GM12878 (cell line): ENCODE results near the gene BCL2. TPM values are rescaled to one million over a fixed set of nuclear protein-coding genes. Genes with fewer than 3 reads are reported as not detected.
A peak's percentile ranks its signal among the peaks of the same experiment; 100 is the strongest.

Experiments used
- CHD1 ChIP-seq: IDR thresholded peaks from 2 replicates; pipeline ENCODE4 v1.6.1; 2012; ENCODE audit warnings: low read depth, low read length, improper control_type of control experiment
- E2F4 ChIP-seq: IDR thresholded peaks from 2 replicates; pipeline ENCODE4 v1.6.1; 2012; ENCODE audit warnings: low read depth, low read length, improper control_type of control experiment
- HSF1 ChIP-seq: fragments of 150-350 bp; IDR thresholded peaks from 2 replicates; pipeline ENCODE4 v1.6.1; 2014; ENCODE audit warnings: mild to moderate bottlenecking, low read depth, low read length
- PAX5 ChIP-seq: IDR thresholded peaks from 2 replicates; pipeline ENCODE4 v1.6.1; 2011; ENCODE audit warnings: low read depth, low read length, borderline replicate concordance
- PAX8 ChIP-seq: fragments of 450-650 bp; IDR thresholded peaks from 2 replicates; pipeline ENCODE4 v1.6.1; 2017; ENCODE audit warnings: mild to moderate bottlenecking, moderate library complexity
- REST ChIP-seq: IDR thresholded peaks from 2 replicates; pipeline ENCODE4 v1.6.1; 2012; ENCODE audit warnings: mild to moderate bottlenecking, low read depth, low read length
- polyA plus RNA-seq, 11 experiments: library from polyadenylated mRNA; depleted of rRNA in 4 of 11; unstranded in 6 of 11; stranded (reverse) in 5 of 11; fragments of >200 nt; fragmentation: Nextera tagmentation in 4 of 11; fragmentation: Illumina TruSeq in 1 of 11; extraction: Ambion mirVana in 4 of 11; extraction: Trizol in 1 of 11; gene quantifications; 1 replicate in 1 of 11; 2 replicates in 10 of 11; pipeline versions ENCODE4 v1.2.1 to v1.2.3, GENCODE V29; 2011 to 2016; ENCODE audit warnings: inconsistent platforms in 2 of 11, missing spikeins in 2 of 11, low read depth in 1 of 11
- total RNA-seq, 4 experiments: library from RNA; depleted of rRNA in 3 of 4; stranded (reverse); fragments of >200 nt in 3 of 4; fragmentation: Illumina TruSeq in 1 of 4; extraction: Trizol in 1 of 4; gene quantifications; 2 replicates each; pipeline versions ENCODE4 v1.2.1 to v1.2.3, GENCODE V29; 2013 to 2021

The BCL2 gene
- total and polyA plus RNA-seq, 10 of the 15 experiments (the other 5 are each of a cell fraction or from before 2014, with no cell fraction given), result 4.1 to 47.8 (median 19.3) TPM

GRCh38 chr18:63367053-63367953 is 47.7 kb upstream of the BCL2 start, which contains the start of gene KDSR (continued):
- TF ChIP-seq REST (no peak), HSF1 (no peak), CHD1 (no peak), PAX8 (no peak), E2F4 (no peak), PAX5 (peak; percentile 33; the same call in 1 of the 2 replicates)
